H9 (cell line): ENCODE data around the gene NGF. TPM values are rescaled to one million over a fixed set of nuclear protein-coding genes. Genes with fewer than 3 reads are reported as not detected.
"Not testable (repeated sequence)": the region's sequence is repeated elsewhere in the genome, so short reads cannot be mapped to it uniquely, and the experiment has no call there.

Experiments used
- DNase-seq: peaks from one replicate; pipeline ENCODE4 v3.0.0-alpha.2; 2017
- H2AFZ ChIP-seq: one replicate; pipeline ENCODE4 v1.6.1; 2013; ENCODE audit warnings: mild to moderate bottlenecking, low read length, control low read depth, moderate library complexity
- H2AK5ac ChIP-seq: 2 replicates; pipeline ENCODE4 v1.6.1; 2013; ENCODE audit warnings: low read length, control low read depth, mixed read lengths; ENCODE audit not compliant: insufficient read length
- H2BK120ac ChIP-seq: one replicate; pipeline ENCODE4 v1.6.1; 2013; ENCODE audit warnings: low read depth, mild to moderate bottlenecking, low read length, control low read depth, inconsistent platforms; ENCODE audit not compliant: poor library complexity, severe bottlenecking
- H2BK12ac ChIP-seq: 2 replicates; pipeline ENCODE4 v1.6.1; 2013; ENCODE audit warnings: low read length, control low read depth, mixed read lengths, low read depth; ENCODE audit not compliant: insufficient read length
- H2BK15ac ChIP-seq: 2 replicates; pipeline ENCODE4 v1.6.1; 2013; ENCODE audit warnings: low read depth, low read length, control low read depth
- H2BK20ac ChIP-seq: one replicate; pipeline ENCODE4 v1.6.1; 2013; ENCODE audit warnings: low read depth, mild to moderate bottlenecking, low read length, control low read depth, inconsistent platforms; ENCODE audit not compliant: poor library complexity, severe bottlenecking
- H2BK5ac ChIP-seq: 2 replicates; pipeline ENCODE4 v1.6.1; 2013; ENCODE audit warnings: low read length, control low read depth, mixed read lengths; ENCODE audit not compliant: insufficient read length
- H3K14ac ChIP-seq: 2 replicates; pipeline ENCODE4 v1.6.1; 2013; ENCODE audit warnings: low read length, control low read depth; ENCODE audit not compliant: insufficient read depth
- H3K18ac ChIP-seq: 2 replicates; pipeline ENCODE4 v1.6.1; 2013; ENCODE audit warnings: low read depth, mild to moderate bottlenecking, mixed read lengths, low read length, control low read depth; ENCODE audit not compliant: insufficient read length
- H3K23ac ChIP-seq: 2 replicates; pipeline ENCODE4 v1.6.1; 2013; ENCODE audit warnings: low read length, control low read depth, mixed read lengths, low read depth; ENCODE audit not compliant: insufficient read length
- H3K23me2 ChIP-seq: 2 replicates; pipeline ENCODE4 v1.6.1; 2013; ENCODE audit warnings: low read depth, mild to moderate bottlenecking, mixed read lengths, low read length, control low read depth; ENCODE audit not compliant: insufficient read length, poor library complexity, severe bottlenecking
- H3K27ac ChIP-seq: 2 replicates; pipeline ENCODE4 v1.5.1; 2013; ENCODE audit warnings: low read length, control low read depth, mixed read lengths, low read depth; ENCODE audit not compliant: insufficient read length
- H3K27me3 ChIP-seq: 2 replicates; pipeline ENCODE4 v1.6.1; 2013; ENCODE audit warnings: low read length, control low read depth, inconsistent platforms; ENCODE audit not compliant: insufficient read depth
- H3K4ac ChIP-seq: 2 replicates; pipeline ENCODE4 v1.6.1; 2013; ENCODE audit warnings: low read depth, mild to moderate bottlenecking, control low read depth, inconsistent platforms, low read length, moderate library complexity
- H3K4me1 ChIP-seq: 2 replicates; pipeline ENCODE4 v1.6.1; 2013; ENCODE audit warnings: low read length, control low read depth, inconsistent platforms; ENCODE audit not compliant: insufficient read depth
- H3K4me2 ChIP-seq: 2 replicates; pipeline ENCODE4 v1.6.1; 2013; ENCODE audit warnings: low read length, control low read depth, mixed read lengths; ENCODE audit not compliant: insufficient read length, insufficient read depth
- H3K56ac ChIP-seq: 2 replicates; pipeline ENCODE4 v1.6.1; 2013; ENCODE audit warnings: low read depth, mild to moderate bottlenecking, mixed read lengths, low read length, control low read depth; ENCODE audit not compliant: insufficient read length
- H3K79me1 ChIP-seq: 2 replicates; pipeline ENCODE4 v1.6.1; 2013; ENCODE audit warnings: low read depth, mild to moderate bottlenecking, moderate library complexity, low read length, control low read depth, inconsistent platforms; ENCODE audit not compliant: insufficient read depth, poor library complexity, severe bottlenecking
- H3K79me2 ChIP-seq: 2 replicates; pipeline ENCODE4 v1.6.1; 2013; ENCODE audit warnings: low read length, control low read depth, inconsistent platforms; ENCODE audit not compliant: insufficient read depth
- H3K9ac ChIP-seq: 2 replicates; pipeline ENCODE4 v1.6.1; 2013; ENCODE audit warnings: low read length, control low read depth, mixed read lengths; ENCODE audit not compliant: insufficient read length; ENCODE audit errors: extremely low read depth
- H3K9me3 ChIP-seq: one replicate; pipeline ENCODE4 v1.6.1; 2013; ENCODE audit warnings: low read depth, low read length, inconsistent platforms; ENCODE audit not compliant: control insufficient read depth
- H3T11ph ChIP-seq: one replicate; pipeline ENCODE4 v1.6.1; 2013; ENCODE audit warnings: mild to moderate bottlenecking, low read length, control low read depth, inconsistent platforms
- H4K20me1 ChIP-seq: one replicate; pipeline ENCODE4 v1.6.1; 2013; ENCODE audit not compliant: control insufficient read depth, insufficient read length, insufficient read depth
- H4K5ac ChIP-seq: 2 replicates; pipeline ENCODE4 v1.6.1; 2013; ENCODE audit warnings: low read depth, mild to moderate bottlenecking, mixed read lengths, low read length, control low read depth; ENCODE audit not compliant: insufficient read length
- H4K8ac ChIP-seq: replicated peaks from 2 replicates; pipeline ENCODE4 v1.6.1; 2013; ENCODE audit warnings: low read length, control low read depth, mixed read lengths, low read depth; ENCODE audit not compliant: insufficient read length
- H4K91ac ChIP-seq: 2 replicates; pipeline ENCODE4 v1.6.1; 2013; ENCODE audit warnings: low read depth, mild to moderate bottlenecking, moderate library complexity, mixed read lengths, low read length, control low read depth; ENCODE audit not compliant: insufficient read length
- H3K27ac Mint-ChIP-seq, 3 experiments: 2 replicates in 2 of 3; 3 replicates in 1 of 3; pipeline ENCODE4 v1.8.0; 2020 to 2021; ENCODE audit warnings: mixed read lengths in 3 of 3, mild to moderate bottlenecking in 1 of 3, moderate library complexity in 1 of 3
- H3K27me3 Mint-ChIP-seq: 2 replicates; pipeline ENCODE4 v1.8.0; 2021; ENCODE audit warnings: low read depth, mild to moderate bottlenecking, moderate library complexity, mixed read lengths
- H3K36me3 Mint-ChIP-seq, 3 experiments: 2 replicates in 2 of 3; 3 replicates in 1 of 3; pipeline ENCODE4 v1.8.0; 2020 to 2021; ENCODE audit warnings: low read depth in 3 of 3, mixed read lengths in 3 of 3; ENCODE audit not compliant: insufficient read depth in 1 of 3
- H3K4me1 Mint-ChIP-seq, 2 experiments: 2 replicates each; pipeline ENCODE4 v1.8.0; 2020; ENCODE audit warnings: mixed read lengths in 2 of 2
- H3K4me3 Mint-ChIP-seq, 2 experiments: 2 replicates in 1 of 2; 3 replicates in 1 of 2; pipeline ENCODE4 v1.8.0; 2020 to 2021; ENCODE audit warnings: mild to moderate bottlenecking in 2 of 2, mixed read lengths in 2 of 2, moderate library complexity in 1 of 2
- H3K9me3 Mint-ChIP-seq, 2 experiments: 2 replicates in 1 of 2; 3 replicates in 1 of 2; pipeline ENCODE4 v1.8.0; 2020; ENCODE audit warnings: mild to moderate bottlenecking in 2 of 2, mixed read lengths in 2 of 2, moderate library complexity in 1 of 2
- WGBS: extraction: QIAGEN DNeasy Blood & Tissue Kit; methylation state at CpG from one replicate; pipeline ENCODE4 v1.1.7; 2013; ENCODE audit warnings: missing lambda C conversion rate, low lambda C conversion rate, mixed read lengths; ENCODE audit not compliant: insufficient read length; ENCODE audit errors: extremely low coverage; 5-methylcytosine and 5-hydroxymethylcytosine counted together
- long read RNA-seq: library from polyadenylated mRNA; unstranded; transcript quantifications from one replicate; pipeline ENCODE4 v2.0.0, GENCODE V29; 2020
- total RNA-seq: library from RNA; stranded (reverse); gene quantifications from 2 replicates; pipeline ENCODE4 v1.2.1, GENCODE V29; 2021
- TF ChIP-seq, protein P1 (sequence below): fragments of 200-600 bp; sonication (generic); conservative IDR thresholded peaks from 3 replicates; pipeline ENCODE4 v1.8.0; 2021; ENCODE audit warnings: antibody characterized with exemption, mild to moderate bottlenecking

NGF gene
- total RNA-seq = 0.22 TPM in 1 of 2 replicates, not detected in the other
- long read RNA-seq = 0 reads

DNA sequence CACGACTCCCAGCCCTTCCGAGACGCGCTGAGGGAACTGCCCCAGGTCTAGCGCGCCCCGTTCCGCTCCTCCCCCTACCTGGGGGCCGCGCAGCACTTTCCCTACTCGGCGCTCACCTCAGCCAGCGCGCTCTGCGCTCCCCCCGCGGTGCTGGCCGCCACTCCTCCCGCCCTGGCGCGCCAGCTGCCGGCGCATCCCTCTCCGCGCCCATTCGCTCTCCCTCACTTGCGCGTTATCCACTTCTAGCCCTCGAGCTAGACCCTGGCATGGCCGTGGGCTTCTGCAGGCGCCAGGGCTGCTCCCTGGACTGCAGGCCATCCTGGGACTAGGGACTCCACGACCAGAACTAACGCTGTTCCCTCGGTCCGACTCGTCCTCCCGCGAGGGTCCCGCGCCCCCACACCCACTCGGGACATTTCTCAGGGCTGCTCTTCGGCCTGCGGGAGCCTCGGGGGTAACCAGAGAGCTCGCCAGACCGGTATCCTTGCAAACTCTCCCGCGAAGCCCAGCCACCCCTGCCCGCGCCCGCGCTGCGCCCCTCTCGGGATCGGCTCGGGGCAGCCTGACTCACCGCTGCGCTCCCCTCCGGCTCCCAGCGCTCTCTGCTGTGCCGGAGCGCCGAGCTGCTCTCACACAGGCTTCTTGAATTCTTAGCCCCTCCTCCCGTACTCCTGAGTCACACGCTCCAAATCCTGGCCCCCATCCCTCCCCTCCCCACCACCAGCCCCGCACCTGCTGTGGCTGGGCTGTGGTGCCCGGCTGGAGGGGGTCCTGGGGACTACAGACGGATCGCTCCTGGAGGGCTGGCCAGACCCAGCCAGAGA is at the start of gene NGF:
Gene NGF, minus strand, starts transcription at position 617 of the 824 bp plus-strand sequence. CDS start 51,454 bp downstream, outside the sequence.
- Histone ChIP-seq H2BK12ac (no peak within 1 kb of the TSS), H3T11ph (no peak within 1 kb of the TSS), H3K14ac (peak within 1 kb of the TSS; percentile 21; the same call in 1 of the 2 replicates), H2BK120ac (no peak within 1 kb of the TSS), H2AFZ (no peak within 1 kb of the TSS), H2BK5ac (no peak within 1 kb of the TSS), H3K79me2 (no peaks in the 10 kb centered on the region), H3K79me1 (no peaks in the 10 kb centered on the region), H3K27ac (no peak within 1 kb of the TSS), H4K91ac (no peak within 1 kb of the TSS), H2BK15ac (no peak within 1 kb of the TSS), H4K8ac (no peak within 1 kb of the TSS), H4K20me1 (peaks cover 3% of the 10 kb centered on the region), H3K4me1 (no peaks in the 10 kb centered on the region), H3K4me2 (peak within 1 kb of the TSS; percentile 78), H3K27me3 (peaks cover 18% of the 10 kb centered on the region; the same call in 1 of the 2 replicates), H2AK5ac (no peak within 1 kb of the TSS), H4K5ac (no peak within 1 kb of the TSS), H3K4ac (no peak within 1 kb of the TSS), H3K23me2 (peaks cover 11% of the 10 kb centered on the region), H3K56ac (no peak within 1 kb of the TSS), H3K9me3 (no peaks in the 10 kb centered on the region), H3K9ac (peak within 1 kb of the TSS; percentile 33), H3K23ac (no peak within 1 kb of the TSS), H2BK20ac (no peak within 1 kb of the TSS), H3K18ac (no peak within 1 kb of the TSS)
- peak; percentile 80 for DNase-seq
- Mint-ChIP-seq H3K36me3 (no peaks in the 10 kb centered on the region), H3K4me1 (peaks cover 9 to 19% of the 10 kb centered on the region in 2 experiments), H3K27me3 (peaks cover 86% of the 10 kb centered on the region), H3K27ac (no peak within 1 kb of the TSS; a peak in 1 of 7 replicates), H3K9me3 (no peaks in the 10 kb centered on the region), H3K4me3 (peak within 1 kb of the TSS; percentile 77 to 91)
- no CpG with 5 or more reads among the region's 69 CpGs for WGBS
- TF ChIP-seq, protein P1, sequence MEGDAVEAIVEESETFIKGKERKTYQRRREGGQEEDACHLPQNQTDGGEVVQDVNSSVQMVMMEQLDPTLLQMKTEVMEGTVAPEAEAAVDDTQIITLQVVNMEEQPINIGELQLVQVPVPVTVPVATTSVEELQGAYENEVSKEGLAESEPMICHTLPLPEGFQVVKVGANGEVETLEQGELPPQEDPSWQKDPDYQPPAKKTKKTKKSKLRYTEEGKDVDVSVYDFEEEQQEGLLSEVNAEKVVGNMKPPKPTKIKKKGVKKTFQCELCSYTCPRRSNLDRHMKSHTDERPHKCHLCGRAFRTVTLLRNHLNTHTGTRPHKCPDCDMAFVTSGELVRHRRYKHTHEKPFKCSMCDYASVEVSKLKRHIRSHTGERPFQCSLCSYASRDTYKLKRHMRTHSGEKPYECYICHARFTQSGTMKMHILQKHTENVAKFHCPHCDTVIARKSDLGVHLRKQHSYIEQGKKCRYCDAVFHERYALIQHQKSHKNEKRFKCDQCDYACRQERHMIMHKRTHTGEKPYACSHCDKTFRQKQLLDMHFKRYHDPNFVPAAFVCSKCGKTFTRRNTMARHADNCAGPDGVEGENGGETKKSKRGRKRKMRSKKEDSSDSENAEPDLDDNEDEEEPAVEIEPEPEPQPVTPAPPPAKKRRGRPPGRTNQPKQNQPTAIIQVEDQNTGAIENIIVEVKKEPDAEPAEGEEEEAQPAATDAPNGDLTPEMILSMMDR = no peak

DNA sequence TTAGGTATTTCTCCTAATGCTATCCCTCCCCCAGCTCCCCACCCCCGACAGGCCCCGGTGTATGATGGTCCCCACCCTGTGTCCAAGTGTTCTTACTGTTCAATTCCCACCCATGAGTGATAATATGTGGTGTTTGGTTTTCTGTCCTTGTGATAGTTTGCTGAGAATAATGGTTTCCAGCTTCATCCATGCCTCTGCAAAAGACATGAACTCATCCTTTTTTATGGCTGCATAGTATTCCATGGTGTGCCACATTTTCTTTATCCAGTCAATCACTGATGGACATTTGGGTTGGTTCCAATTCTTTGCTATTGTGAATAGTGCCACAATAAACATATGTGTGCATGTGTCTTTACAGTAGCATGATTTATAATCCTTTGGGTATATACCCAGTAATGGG is 45.4 kb upstream of the NGF start:
- H2BK12ac ChIP-seq, H3K23me2 ChIP-seq, H3K14ac ChIP-seq, H3K9ac ChIP-seq, DNase-seq, H3K4me2 ChIP-seq, H3K9me3 ChIP-seq, H3K79me2 ChIP-seq, H3K56ac ChIP-seq, H3K27ac Mint-ChIP-seq, H4K20me1 ChIP-seq, H3K27me3 ChIP-seq, H4K91ac ChIP-seq, H3K4me3 Mint-ChIP-seq, H2AFZ ChIP-seq, H3K4me1 ChIP-seq, H4K8ac ChIP-seq, H3K27me3 Mint-ChIP-seq, H2BK120ac ChIP-seq, H3K4me1 Mint-ChIP-seq, H4K5ac ChIP-seq, H2BK5ac ChIP-seq, H3K79me1 ChIP-seq, H3K23ac ChIP-seq, H3K18ac ChIP-seq, H3K4ac ChIP-seq, H2AK5ac ChIP-seq, H3K27ac ChIP-seq, H3K9me3 Mint-ChIP-seq, H3T11ph ChIP-seq, H3K36me3 Mint-ChIP-seq, H2BK20ac ChIP-seq, H2BK15ac ChIP-seq: not testable (repeated sequence)
- no CpG with 5 or more reads among the region's 2 CpGs for WGBS
